Effector CD4-positive, alpha-beta T cell (primary cell): ENCODE data around the gene WWP2.

Experiments used
- DNase-seq: peaks from one replicate; pipeline ENCODE4 v3.0.0-alpha.2; 2020

The WWP2 gene

GRCh38 chr16:69893106-69893505, 131.0 kb downstream of the WWP2 start:
- DNase-seq = no peak

GRCh38 chr16:69894676-69895075, 132.5 kb downstream of the WWP2 start:
- DNase-seq = no peak

- no peak for DNase-seq
These were observed 141.8 kb downstream of the WWP2 start for GRCh38 chr16:69903865-69904415.

GRCh38 chr16:69904495-69905170, 142.5 kb downstream of the WWP2 start:
- DNase-seq = no peak

- no peak for DNase-seq
These were observed 143.0 kb downstream of the WWP2 start for GRCh38 chr16:69905171-69905555.

GRCh38 chr16:69906838-69907401, 144.8 kb downstream of the WWP2 start:
- DNase-seq = no peak

DNA sequence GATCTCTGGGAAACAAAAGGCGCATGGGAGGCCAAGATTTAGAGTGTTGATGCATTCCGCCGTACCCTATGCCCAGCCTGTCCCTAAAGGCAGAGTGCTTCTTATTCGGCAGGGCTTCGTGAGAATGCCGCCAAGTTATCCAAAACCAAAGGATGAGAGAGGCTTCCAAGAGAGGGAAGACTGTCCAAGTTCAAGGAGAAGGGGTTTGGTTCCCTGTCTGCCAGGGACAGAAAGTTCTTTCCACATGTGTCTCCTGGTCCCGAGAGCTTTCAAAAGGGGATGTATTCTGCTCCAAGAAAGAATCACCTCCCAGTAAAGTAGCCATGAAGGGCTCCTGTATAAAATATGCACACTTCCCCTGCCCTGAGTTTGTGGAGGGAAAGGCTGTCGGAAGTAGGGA, 146.9 kb downstream of the WWP2 start:
- DNase-seq = no peak

DNA sequence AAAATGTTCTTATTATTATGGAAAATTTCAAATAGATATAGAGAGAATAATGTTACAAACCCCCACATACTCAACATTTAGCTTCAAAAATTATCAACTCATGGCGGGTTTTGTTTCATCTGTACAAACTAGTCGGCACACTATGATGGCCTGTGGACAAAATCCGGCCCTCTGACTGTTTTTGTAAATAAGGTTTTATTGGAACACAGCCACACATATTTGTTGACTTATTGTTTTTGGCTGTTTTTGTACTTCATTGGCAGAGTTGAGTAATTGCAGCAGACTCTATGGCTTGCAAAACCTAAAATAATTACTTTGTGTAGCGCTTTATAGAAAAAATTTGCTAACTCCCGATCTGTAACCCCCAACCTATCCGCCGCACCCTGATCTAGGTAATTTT, 147.6 kb downstream of the WWP2 start:
- no peak for DNase-seq

DNA sequence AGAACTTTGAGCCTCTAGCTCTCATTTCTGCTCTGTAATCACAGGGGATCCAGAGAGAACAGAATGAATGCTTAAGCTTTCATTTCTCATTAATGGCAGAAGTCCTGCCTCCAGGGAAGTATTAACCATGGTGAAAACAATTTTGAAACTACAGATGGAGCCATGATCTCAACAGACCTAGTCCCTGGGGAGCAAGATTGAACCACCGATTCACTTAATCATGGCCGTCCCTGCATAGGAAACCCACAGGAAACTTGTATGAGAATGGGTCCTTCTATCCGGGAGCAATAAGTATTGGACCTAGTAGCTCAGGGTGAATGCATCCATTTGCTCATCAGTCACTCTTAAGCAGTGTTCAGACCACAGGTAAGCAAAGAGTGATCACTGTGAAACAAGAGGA, 148.8 kb downstream of the WWP2 start:
- no peak for DNase-seq

GRCh38 chr16:69916462-69916861, 154.3 kb downstream of the WWP2 start:
- DNase-seq = no peak

DNA sequence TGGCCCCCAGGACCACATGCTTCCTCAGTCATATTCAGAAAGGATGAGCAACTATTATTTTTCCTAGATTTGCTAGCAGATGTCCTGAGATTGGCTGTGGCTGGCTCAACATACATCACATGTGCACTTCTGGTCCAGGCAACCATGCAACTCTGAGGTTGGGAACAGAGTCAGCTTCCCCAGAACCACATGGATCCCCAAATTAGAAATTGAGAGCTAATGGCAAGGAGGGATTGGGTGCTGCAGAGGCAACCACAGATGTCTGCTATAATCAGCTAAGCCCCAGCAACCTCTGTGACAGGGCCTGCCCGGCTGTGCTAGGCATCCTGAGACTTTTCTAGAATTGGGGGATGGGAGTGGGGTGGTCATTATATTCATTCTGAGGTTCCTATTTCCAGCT, 155.2 kb downstream of the WWP2 start:
- no peak for DNase-seq

GRCh38 chr16:69917739-69918138, 155.6 kb downstream of the WWP2 start:
- DNase-seq = no peak

GRCh38 chr16:69918241-69918640, 156.1 kb downstream of the WWP2 start:
- no peak for DNase-seq

DNA sequence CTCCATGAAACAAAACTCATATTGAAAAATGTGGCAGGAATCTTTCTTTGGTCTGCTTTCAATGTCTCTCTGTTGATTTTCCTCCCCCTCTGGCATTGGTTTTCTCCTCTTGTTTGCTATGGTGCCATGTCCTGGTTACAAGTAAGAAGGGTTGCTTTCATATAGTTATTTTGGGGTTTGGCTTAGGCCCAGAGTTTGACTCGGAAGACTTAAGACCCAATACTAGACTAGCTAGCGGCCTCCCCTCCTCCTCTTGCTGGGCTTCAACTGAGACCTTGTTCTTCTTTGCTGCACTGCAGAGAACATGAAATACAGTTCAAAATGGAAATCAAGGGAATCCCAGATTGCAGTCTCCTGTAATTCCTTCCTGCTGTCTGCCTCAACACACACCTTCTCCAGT, 159.0 kb downstream of the WWP2 start:
- DNase-seq = no peak

- DNase-seq = no peak
These were observed 160.1 kb downstream of the WWP2 start for GRCh38 chr16:69922200-69922599.

DNA sequence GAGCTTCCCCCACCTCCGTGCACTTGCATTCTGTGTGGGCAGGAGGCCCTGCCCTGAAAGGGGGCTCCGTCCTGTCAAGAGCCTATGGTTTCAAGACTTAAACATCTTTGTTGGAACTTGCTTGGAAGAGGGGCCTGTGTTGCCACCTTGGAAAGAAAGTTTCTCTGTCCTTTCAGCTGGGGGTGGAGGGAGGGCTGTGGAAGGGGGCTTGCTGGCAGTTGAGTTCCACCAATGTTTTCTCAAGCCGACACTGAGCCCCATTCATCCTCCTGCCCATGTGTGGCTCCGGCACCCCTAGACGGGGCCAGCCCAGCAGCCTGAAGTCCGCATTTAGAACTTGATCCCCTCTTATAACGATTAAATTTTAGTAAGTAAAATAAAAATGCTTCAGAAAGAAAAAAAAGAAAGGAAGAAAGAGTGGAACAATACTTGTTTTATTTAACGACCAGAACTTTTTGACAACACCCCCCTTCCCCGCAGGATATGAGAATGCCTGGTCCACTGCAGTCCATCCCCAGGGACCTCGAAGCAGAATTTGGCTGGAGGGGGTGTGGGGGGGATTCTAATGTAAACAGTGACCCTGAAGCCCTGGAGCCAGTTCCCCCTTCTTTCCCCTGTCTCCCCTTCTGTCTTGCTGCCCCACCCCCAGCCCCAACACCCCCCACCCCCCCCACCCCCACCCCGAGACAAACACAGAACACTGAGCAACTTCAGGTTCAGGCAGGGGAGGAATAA, 162.1 kb downstream of the WWP2 start:
- no peak for DNase-seq

DNA sequence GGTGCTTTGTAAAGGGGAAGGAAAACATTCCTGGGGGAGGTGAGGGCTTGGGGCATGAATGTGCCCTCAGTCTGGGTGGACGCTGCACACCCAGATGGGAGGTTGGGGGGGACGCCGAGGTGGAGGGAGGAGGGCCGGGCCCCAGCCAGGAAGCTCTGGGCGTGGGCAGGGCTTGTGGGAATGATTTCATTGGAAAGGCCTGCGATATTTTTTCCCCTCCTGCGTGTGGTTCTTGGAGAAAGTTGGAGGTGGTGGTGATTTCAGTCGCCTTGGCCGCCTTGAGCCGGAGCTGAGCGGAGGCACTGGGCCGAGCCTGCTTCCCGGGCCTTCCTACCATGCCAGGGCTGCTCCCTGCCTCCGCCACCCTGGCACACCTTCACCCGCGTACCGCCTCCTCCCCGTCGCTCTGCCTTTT, 162.7 kb downstream of the WWP2 start:
- DNase-seq = no peak

GRCh38 chr16:69925311-69925710, 163.2 kb downstream of the WWP2 start:
- DNase-seq = no peak

- no peak for DNase-seq
These were observed 164.1 kb downstream of the WWP2 start for GRCh38 chr16:69926241-69926640.

DNA sequence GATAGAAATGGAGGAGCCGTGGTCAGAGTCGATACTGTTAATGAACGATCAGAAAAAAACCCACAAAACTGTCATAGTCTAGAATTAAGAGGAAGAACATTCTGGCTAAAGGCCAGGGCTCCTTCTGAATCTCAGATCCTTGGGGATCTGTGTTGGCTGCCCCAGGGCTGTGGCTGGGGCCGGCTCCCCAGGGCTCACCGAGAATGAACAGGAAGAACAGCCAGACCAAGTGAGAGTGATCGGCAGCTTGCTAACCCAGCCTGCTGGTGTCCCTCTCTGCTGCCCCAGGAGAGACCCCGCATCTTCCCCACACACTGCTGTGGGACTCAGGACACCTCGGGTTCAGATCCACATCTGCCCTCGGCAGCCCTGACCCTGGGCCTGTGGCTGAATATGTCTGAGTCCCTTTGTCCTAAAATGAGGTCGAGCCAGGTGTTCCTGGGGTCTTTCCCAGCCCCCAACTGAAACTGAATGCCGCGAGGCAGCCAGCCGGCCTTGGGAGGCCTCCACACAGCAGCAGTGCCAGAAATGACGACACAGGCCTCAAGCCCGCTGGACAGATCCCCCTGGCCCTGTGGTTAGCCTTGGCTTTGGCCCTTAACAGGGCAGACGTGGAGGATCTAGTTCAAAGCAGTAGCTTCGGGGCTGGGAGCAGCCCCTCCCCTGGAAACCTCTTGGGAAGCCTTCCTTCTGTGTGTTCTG, 165.1 kb downstream of the WWP2 start:
- no peak for DNase-seq

DNA sequence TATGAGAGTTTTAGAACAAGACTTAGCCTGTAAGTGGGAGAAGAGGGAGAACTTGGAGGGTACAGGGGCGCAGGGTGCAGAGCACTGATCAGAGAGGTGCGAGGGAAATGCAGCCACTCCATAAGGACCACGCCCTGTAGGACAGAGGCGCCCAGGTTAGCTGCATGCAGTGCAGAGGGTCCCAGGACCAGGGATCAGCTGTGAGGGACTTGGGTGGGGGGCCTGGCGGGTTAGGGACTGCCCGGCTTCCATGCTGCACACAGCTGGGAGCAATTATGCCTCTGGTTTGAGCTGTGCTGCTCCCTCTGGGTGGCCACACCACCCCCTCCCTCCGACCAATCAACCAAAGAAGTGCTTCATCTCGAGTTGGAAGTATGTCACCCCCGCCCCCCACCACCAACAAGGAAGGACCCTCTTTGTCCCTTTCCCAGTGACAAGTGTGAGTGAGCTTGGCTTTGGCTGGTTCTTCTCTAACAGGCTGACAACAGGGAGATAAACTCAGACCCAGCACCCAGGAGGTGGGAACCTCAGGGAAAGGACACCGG, 166.8 kb downstream of the WWP2 start:
- DNase-seq = no peak

GRCh38 chr16:69929480-69929879, 167.3 kb downstream of the WWP2 start:
- DNase-seq = no peak
